ENCODE measurements around the gene C1QC. TPM values are rescaled to one million over a fixed set of nuclear protein-coding genes. Genes with fewer than 3 reads are reported as not detected.

The C1QC gene
- total RNA-seq, 1 experiment from 2014 or later = 0.59 TPM

DNA sequence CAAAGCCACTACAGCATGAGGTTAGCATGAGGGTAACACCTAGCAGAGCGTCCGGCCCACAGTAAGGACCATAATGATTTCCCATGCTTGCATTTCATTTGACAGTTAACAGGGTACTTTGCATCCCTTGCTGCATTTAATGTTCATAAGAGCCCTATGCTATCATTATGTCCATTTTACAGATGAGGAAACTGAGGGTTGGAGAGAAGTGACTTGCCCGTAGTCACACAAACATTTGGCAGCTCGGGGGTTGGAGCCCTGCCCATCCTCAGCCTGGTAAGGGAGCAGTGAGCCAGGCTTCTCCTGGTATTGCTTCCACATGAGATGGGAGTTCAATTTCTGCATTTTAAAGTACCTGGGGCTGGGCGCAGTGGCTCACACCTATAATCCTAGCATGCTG is 50.7 kb downstream of the C1QC start (continued):
- no peak for TF ChIP-seq MAX (IDR thresholded peaks at IDR 0.05)

DNA sequence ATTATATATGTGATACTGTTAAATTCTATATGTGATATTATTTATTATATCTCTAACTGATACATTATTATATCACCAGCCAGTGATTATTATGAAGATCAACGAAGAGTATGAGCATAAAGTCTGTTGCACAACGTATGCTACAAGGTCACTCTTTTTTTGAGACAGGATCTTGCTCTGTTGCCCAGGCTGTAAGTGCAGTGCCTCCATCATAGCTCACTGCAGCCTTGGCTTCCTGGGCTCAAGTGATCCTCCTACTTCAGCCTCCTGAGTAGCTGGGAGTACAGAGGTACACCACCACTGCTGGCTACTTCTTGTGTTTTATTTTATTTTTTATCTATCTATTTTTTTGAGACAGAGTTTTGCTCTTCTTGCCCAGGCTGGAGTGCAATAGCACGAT is 53.2 kb downstream of the C1QC start:
- intact Hi-C loops (cut with micrococcal nuclease) = no loop called here
- no TSS peak for BruUV-seq (replicated peaks)
- H3K4me1 ChIP-seq (ENCODE audit: control insufficient read depth in 1 of 2, insufficient read depth in 2 of 2, low read length in 2 of 2) = no peaks in the 10 kb centered on the region
- no peaks in the 10 kb centered on the region for H3K79me2 ChIP-seq (ENCODE audit: insufficient read depth, low read length)
- no peaks in the 10 kb centered on the region for H3K9me3 ChIP-seq (ENCODE audit: control insufficient read depth in 1 of 2, insufficient read depth in 1 of 2, low read depth in 1 of 2, low read length in 2 of 2)
- CTCF ChIA-PET = interaction anchor here (0.8 kb wide), 1 partner anchor 165 kb away, joined by 4 read pairs; no protein-coding TSS in a partner anchor
- RAD21 ChIA-PET (ENCODE audit: low non-redundant PET in 1 of 2, low total read pairs in 2 of 2, uncharacterized antibody in 2 of 2, unreplicated experiment in 2 of 2) = no interaction called here
- H3K9ac ChIP-seq (ENCODE audit: low read length) = no peak overlapping the region
- POLR2A ChIA-PET = no interaction called here
- H3K9me2 ChIP-seq (ENCODE audit: insufficient read depth) = no peaks in the 10 kb centered on the region
- no peak for DNase-seq (ENCODE audit: low read depth, low spot score)
- H3K36me3 ChIP-seq (ENCODE audit: control insufficient read depth in 1 of 2, insufficient read depth in 2 of 2, low read length in 2 of 2) = no peaks in the 10 kb centered on the region
- no peak for TF ChIP-seq EZH2phosphoT487 (IDR thresholded peaks at IDR 0.05; ENCODE audit: borderline replicate concordance)
- no peak for TF ChIP-seq JUND (IDR thresholded peaks at IDR 0.05)
- TF ChIP-seq MAX (IDR thresholded peaks at IDR 0.05) = no peak
- TF ChIP-seq ZFX (IDR thresholded peaks at IDR 0.05) = no peak
- no peak for TF ChIP-seq EZH2 (IDR thresholded peaks at IDR 0.05)
- TF ChIP-seq, protein P1, sequence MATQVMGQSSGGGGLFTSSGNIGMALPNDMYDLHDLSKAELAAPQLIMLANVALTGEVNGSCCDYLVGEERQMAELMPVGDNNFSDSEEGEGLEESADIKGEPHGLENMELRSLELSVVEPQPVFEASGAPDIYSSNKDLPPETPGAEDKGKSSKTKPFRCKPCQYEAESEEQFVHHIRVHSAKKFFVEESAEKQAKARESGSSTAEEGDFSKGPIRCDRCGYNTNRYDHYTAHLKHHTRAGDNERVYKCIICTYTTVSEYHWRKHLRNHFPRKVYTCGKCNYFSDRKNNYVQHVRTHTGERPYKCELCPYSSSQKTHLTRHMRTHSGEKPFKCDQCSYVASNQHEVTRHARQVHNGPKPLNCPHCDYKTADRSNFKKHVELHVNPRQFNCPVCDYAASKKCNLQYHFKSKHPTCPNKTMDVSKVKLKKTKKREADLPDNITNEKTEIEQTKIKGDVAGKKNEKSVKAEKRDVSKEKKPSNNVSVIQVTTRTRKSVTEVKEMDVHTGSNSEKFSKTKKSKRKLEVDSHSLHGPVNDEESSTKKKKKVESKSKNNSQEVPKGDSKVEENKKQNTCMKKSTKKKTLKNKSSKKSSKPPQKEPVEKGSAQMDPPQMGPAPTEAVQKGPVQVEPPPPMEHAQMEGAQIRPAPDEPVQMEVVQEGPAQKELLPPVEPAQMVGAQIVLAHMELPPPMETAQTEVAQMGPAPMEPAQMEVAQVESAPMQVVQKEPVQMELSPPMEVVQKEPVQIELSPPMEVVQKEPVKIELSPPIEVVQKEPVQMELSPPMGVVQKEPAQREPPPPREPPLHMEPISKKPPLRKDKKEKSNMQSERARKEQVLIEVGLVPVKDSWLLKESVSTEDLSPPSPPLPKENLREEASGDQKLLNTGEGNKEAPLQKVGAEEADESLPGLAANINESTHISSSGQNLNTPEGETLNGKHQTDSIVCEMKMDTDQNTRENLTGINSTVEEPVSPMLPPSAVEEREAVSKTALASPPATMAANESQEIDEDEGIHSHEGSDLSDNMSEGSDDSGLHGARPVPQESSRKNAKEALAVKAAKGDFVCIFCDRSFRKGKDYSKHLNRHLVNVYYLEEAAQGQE (IDR thresholded peaks at IDR 0.05; ENCODE audit: low read depth) = no peak
- no peak for TF ChIP-seq ZBTB33 (IDR thresholded peaks at IDR 0.05; ENCODE audit: extremely low read depth, insufficient replicate concordance, low read length)
- no peak for TF ChIP-seq SP1 (IDR thresholded peaks at IDR 0.05; ENCODE audit: low read depth)
- TF ChIP-seq EGR1 (IDR thresholded peaks at IDR 0.05; ENCODE audit: low read depth) = no peak
- no peak for TF ChIP-seq YY1 (IDR thresholded peaks at IDR 0.05; ENCODE audit: extremely low read depth, insufficient replicate concordance, low read depth, low read length)
- TF ChIP-seq, protein P2, sequence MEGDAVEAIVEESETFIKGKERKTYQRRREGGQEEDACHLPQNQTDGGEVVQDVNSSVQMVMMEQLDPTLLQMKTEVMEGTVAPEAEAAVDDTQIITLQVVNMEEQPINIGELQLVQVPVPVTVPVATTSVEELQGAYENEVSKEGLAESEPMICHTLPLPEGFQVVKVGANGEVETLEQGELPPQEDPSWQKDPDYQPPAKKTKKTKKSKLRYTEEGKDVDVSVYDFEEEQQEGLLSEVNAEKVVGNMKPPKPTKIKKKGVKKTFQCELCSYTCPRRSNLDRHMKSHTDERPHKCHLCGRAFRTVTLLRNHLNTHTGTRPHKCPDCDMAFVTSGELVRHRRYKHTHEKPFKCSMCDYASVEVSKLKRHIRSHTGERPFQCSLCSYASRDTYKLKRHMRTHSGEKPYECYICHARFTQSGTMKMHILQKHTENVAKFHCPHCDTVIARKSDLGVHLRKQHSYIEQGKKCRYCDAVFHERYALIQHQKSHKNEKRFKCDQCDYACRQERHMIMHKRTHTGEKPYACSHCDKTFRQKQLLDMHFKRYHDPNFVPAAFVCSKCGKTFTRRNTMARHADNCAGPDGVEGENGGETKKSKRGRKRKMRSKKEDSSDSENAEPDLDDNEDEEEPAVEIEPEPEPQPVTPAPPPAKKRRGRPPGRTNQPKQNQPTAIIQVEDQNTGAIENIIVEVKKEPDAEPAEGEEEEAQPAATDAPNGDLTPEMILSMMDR (IDR thresholded peaks at IDR 0.05 in 2 of 3, conservative IDR thresholded peaks at IDR 0.05 in 1 of 3; ENCODE audit: borderline replicate concordance in 1 of 3, insufficient read depth in 1 of 3, low read depth in 2 of 3, low read length in 2 of 3) = no peak
- no peak for TF ChIP-seq RAD21 (IDR thresholded peaks at IDR 0.05; ENCODE audit: low read depth)
- TF ChIP-seq FOSL1 (IDR thresholded peaks at IDR 0.05; ENCODE audit: low read depth) = no peak
- TF ChIP-seq ZNF274 (IDR thresholded peaks at IDR 0.05; ENCODE audit: low read depth, low read length) = no peak
- TF ChIP-seq, protein P3, sequence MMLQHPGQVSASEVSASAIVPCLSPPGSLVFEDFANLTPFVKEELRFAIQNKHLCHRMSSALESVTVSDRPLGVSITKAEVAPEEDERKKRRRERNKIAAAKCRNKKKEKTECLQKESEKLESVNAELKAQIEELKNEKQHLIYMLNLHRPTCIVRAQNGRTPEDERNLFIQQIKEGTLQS (IDR thresholded peaks at IDR 0.05) = no peak
- H2AFZ ChIP-seq (ENCODE audit: low read depth, low read length, poor library complexity, severe bottlenecking) = no peak overlapping the region
- no peaks in the 10 kb centered on the region for H4K20me1 ChIP-seq (ENCODE audit: insufficient read depth)
- no peak overlapping the region for H3K4me3 ChIP-seq (replicated peaks in 1 of 2; ENCODE audit: low read depth in 1 of 2, low read length in 2 of 2)
- no peak for ATAC-seq
- no peak overlapping the region for H3K4me2 ChIP-seq (ENCODE audit: low read length)
- no peaks in the 10 kb centered on the region for H3K27me3 ChIP-seq (ENCODE audit: insufficient read depth, low read length)
- H3K27ac ChIP-seq (ENCODE audit: low read depth, low read length) = no peak overlapping the region
